LNCaP clone FGC (cell line): Measurements from ENCODE around the gene ZEB2.

Source experiments
- DNase-seq: peaks from one replicate; pipeline ENCODE4 v3.0.0-alpha.2; 2011; ENCODE audit warnings: low read depth
- H3K4me3 ChIP-seq: 2 replicates; pipeline ENCODE4 v1.5.1; 2011; ENCODE audit warnings: mild to moderate bottlenecking, low read depth, low read length, control low read depth
- TF ChIP-seq, protein P1 (sequence below): IDR thresholded peaks from 2 replicates; pipeline ENCODE4 v1.5.1; 2012; ENCODE audit warnings: mild to moderate bottlenecking; ENCODE audit not compliant: control insufficient read depth, insufficient read depth; ENCODE audit errors: extremely low read depth

The ZEB2 gene

DNA sequence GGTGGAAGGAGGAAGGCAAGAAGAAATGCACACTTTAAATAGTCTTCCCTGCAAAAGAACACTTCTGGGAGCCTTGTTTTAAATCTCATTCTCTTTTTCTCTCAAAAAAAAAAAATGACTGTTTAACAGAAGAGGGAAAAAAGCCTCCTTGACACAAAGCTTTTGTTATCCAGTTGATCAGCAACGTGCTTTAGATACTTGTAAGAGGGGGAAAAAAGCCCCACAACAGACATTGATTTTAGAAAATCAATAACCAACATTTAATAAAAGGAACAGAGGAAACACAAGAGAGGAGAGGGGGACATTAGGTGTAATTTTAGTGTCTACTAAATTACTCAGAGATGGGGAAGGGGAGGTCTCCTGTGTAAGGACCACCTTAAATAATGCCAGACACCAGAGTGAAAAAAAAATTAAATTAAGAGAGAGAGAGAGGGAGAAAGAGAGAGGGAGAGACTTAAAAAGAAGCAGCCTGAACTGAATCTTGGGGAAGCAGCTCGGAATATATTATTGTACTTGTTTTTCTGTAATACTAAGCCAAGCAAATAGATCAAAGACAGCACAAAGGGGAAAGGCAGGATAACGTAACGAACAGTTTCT lies 4.7 kb downstream of the ZEB2 start:
- TF ChIP-seq, protein P1, sequence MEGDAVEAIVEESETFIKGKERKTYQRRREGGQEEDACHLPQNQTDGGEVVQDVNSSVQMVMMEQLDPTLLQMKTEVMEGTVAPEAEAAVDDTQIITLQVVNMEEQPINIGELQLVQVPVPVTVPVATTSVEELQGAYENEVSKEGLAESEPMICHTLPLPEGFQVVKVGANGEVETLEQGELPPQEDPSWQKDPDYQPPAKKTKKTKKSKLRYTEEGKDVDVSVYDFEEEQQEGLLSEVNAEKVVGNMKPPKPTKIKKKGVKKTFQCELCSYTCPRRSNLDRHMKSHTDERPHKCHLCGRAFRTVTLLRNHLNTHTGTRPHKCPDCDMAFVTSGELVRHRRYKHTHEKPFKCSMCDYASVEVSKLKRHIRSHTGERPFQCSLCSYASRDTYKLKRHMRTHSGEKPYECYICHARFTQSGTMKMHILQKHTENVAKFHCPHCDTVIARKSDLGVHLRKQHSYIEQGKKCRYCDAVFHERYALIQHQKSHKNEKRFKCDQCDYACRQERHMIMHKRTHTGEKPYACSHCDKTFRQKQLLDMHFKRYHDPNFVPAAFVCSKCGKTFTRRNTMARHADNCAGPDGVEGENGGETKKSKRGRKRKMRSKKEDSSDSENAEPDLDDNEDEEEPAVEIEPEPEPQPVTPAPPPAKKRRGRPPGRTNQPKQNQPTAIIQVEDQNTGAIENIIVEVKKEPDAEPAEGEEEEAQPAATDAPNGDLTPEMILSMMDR = no peak
- no peak for DNase-seq
- H3K4me3 ChIP-seq = no peak overlapping the region

DNA sequence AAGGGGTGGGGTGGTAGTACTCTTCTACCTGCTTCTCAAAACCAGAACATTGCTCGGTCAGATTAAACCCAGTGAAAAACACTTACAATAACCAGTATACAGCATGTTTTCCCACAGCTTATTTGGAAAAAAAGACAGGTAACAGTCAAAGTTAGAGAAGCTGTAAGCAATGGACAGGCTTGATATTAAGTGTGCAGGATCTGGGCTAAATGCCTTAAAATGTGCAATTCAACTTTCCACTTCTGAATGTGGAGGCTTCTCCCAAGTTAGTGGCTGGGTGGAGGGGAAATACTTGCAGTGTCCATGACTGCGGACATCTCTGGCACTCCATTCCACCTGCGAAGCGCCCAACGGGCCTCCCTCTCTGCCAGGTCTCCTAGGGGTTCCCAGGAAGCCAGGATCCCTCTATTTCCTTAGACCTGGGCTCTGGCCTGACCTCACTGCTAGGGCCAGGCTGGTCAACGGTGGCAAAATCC lies 5.3 kb downstream of the ZEB2 start:
- TF ChIP-seq, protein P1 = no peak
- no peak for DNase-seq
- no peak overlapping the region for H3K4me3 ChIP-seq

DNA sequence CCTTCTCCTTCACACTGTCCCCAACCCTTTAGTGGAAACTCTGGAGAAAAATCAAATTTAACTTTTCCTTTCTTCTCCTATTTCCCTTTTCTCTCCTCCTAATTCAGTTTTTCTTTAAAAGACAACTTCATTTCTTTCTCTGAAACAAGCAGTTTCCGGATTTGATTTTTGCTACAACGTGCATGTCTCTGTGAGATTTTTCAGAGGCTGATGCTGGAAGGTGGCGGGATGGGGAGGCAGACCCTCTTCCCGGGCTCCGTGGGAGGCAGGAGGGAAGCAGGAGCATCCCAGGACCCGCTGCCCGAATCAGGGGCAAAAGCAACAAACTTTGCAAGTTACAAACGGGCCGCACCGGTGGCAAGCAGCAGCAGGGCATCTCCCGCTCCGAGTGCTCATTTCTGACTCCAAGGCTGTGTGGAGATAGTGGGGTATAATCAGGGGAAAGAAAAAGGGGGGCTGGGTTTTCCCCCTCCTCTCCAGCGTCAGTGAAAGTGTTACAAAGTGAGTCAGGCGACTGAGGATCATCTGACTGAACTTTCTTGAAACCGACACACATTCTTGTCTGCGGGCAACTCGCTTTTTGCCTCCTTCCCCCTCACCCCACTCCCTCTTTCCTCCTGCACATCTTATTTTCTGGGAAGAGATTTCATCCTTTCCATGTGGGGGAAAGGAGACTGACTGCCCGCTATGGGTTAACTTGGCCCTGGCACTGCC lies 6.4 kb downstream of the ZEB2 start:
- no peak for DNase-seq
- TF ChIP-seq, protein P1 = no peak
- no peak overlapping the region for H3K4me3 ChIP-seq

DNA sequence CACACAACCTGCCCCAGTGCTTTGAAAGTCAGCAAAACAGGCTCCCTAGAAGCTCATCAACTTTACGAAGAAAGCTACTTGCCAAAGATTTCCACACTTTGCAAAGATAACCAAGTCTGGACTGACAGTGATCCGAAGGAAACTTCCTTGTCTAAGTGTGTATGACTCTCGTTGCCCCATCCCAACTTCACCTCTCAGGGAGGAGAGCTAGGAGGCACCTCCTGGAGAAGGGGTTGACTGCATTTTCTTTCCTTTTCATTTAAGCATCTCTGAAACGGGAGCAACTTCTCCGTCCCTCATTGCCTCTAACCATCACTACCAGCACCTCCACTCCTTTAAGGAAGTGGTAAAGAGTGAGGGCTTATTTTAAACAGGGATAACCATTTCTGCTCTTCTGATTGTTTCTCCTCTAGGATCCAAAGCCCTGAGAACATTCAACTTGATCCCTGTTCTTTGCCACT lies 7.0 kb downstream of the ZEB2 start:
- TF ChIP-seq, protein P1 = no peak
- H3K4me3 ChIP-seq = no peak overlapping the region
- no peak for DNase-seq

DNA sequence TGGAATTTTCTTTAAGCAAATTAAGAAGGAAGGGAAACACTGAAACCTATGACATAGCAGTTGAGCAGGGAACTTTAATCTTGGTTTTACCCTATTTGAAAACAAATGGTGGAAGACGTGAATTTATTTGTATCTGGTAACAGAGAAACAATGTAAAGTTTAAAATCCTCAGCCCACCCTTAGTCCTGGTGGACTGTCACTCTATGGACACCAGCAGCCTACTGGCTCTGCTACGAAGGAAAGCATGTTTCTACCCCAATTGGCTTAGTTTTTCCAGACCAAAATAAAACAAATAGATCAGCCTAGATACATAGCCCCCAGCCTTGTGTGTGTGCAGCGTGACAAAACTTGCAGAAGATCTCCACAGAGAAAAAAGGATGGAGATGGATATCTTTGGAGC lies 7.4 kb downstream of the ZEB2 start:
- H3K4me3 ChIP-seq = no peak overlapping the region
- TF ChIP-seq, protein P1 = no peak
- no peak for DNase-seq

DNA sequence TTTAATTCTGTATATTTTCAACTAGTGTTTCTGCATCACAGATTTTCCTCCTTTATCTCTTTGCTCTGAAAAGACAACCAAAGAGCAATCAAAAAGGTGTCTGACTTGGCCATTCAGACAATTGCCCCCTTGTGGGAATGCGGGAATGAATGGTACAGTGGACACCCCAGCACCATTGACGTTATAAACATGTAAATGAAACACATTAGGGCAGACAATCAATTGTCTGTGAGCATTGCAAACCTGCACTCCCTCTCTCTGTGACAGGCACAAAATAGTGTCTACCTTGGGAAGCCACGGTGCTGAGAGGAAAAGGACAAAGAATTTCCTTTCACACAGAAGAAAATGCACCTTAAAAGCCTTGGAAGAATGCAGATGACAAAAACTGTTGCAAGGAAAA lies 8.0 kb downstream of the ZEB2 start:
- no peak for DNase-seq
- TF ChIP-seq, protein P1 = no peak
- no peak overlapping the region for H3K4me3 ChIP-seq
